ENCODE data around the gene TEKTIP1.

The TEKTIP1 gene

GRCh38 chr19:3494559-3494958, 44.4 kb upstream of the TEKTIP1 start:
- H3K27ac ChIP-seq = no peak overlapping the region
- ChIA-PET CTCF (interaction anchor here (0.6 to 0.7 kb wide), 2 partner anchors 65 to 190 kb away, joined by 3 to 4 read pairs; no protein-coding TSS in a partner anchor), POLR2A (ENCODE audit: low non-redundant PET) (no interaction called here)
- no peak for DNase-seq (ENCODE audit: low spot score)
- TF ChIP-seq CTCF (conservative IDR thresholded peaks at IDR 0.05; ENCODE audit: low read depth) = no peak

- POLR2A ChIA-PET (ENCODE audit: low non-redundant PET) = no interaction called here
- DNase-seq (ENCODE audit: low spot score) = no peak
- CTCF ChIA-PET = interaction anchor here (0.7 kb wide), 1 partner anchor 24 kb away, joined by 3 read pairs; no protein-coding TSS in a partner anchor
- TF ChIP-seq CTCF (conservative IDR thresholded peaks at IDR 0.05; ENCODE audit: low read depth) = no peak
- H3K27ac ChIP-seq = no peak overlapping the region
Measured at GRCh38 chr19:3496392-3497273, 42.3 kb upstream of the TEKTIP1 start.

- no peak for DNase-seq (ENCODE audit: low spot score)
- TF ChIP-seq CTCF (conservative IDR thresholded peaks at IDR 0.05; ENCODE audit: low read depth) = no peak
- H3K27ac ChIP-seq = no peak overlapping the region
- ChIA-PET CTCF (interaction anchor here (0.7 kb wide), 1 partner anchor 23 kb away, joined by 5 read pairs; no protein-coding TSS in a partner anchor), POLR2A (ENCODE audit: low non-redundant PET) (no interaction called here)
Measured at GRCh38 chr19:3497757-3498520, 41.0 kb upstream of the TEKTIP1 start.

GRCh38 chr19:3499738-3500428, 39.1 kb upstream of the TEKTIP1 start:
- CTCF ChIA-PET = interaction anchor here (1.5 kb wide), 1 partner anchor 15 kb away, joined by 5 read pairs; no protein-coding TSS in a partner anchor
- no peak for TF ChIP-seq CTCF (conservative IDR thresholded peaks at IDR 0.05; ENCODE audit: low read depth)
- no peak for DNase-seq (ENCODE audit: low spot score)
- H3K27ac ChIP-seq = peak overlapping the region; percentile 88
- POLR2A ChIA-PET (ENCODE audit: low non-redundant PET) = no interaction called here

- POLR2A ChIA-PET (ENCODE audit: low non-redundant PET) = no interaction called here
- CTCF ChIA-PET = interaction anchor here (1.5 kb wide), 1 partner anchor 16 kb away, joined by 5 read pairs; no protein-coding TSS in a partner anchor
- DNase-seq (ENCODE audit: low spot score) = peak; percentile 93
- H3K27ac ChIP-seq = peak within 1 kb of the TSS; percentile 88
- TF ChIP-seq CTCF (conservative IDR thresholded peaks at IDR 0.05; ENCODE audit: low read depth) = no peak
Measured at GRCh38 chr19:3500429-3501101, 38.4 kb upstream of the TEKTIP1 start, which contains the start of gene DOHH. Gene DOHH (minus strand): TSS chr19:3500674. CDS start chr19:3496814, 3,860 bp downstream.

All from RWPE1 (cell line).